AG09319 (cell line): ENCODE results near the gene TMTC2.
"Not testable (repeated sequence)": the region's sequence is repeated elsewhere in the genome, so short reads cannot be mapped to it uniquely, and the experiment has no call there.

Experiments used
- DNase-seq: peaks from one replicate; pipeline ENCODE4 v3.0.0-alpha.2; 2010; ENCODE audit warnings: low read depth; ENCODE audit errors: extremely low read depth
- TF ChIP-seq, protein P1 (sequence below): IDR thresholded peaks from 2 replicates; pipeline ENCODE4 v1.5.1; 2011; ENCODE audit warnings: low read depth, mild to moderate bottlenecking, inconsistent platforms, low read length, moderate library complexity

TMTC2 gene

DNA sequence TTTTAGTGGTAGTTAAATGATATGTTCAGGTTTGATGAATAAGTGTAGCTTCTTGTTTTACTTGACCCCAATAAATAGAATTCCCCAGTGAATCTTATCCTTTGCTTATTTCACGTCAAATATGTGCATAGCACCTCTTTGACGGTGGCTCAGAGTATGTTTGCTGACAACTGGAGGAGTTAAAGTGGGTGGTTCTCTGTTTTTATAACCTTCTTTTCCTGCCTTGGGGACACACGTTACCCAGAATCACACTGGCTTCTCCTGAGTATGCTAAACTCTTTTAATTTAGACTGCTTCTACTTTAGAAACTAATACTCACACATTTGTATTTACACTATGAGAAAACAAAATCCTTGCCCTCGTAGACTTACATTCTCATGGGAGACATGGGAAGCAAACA, 62.3 kb downstream of the TMTC2 start:
- DNase-seq = no peak
- TF ChIP-seq, protein P1, sequence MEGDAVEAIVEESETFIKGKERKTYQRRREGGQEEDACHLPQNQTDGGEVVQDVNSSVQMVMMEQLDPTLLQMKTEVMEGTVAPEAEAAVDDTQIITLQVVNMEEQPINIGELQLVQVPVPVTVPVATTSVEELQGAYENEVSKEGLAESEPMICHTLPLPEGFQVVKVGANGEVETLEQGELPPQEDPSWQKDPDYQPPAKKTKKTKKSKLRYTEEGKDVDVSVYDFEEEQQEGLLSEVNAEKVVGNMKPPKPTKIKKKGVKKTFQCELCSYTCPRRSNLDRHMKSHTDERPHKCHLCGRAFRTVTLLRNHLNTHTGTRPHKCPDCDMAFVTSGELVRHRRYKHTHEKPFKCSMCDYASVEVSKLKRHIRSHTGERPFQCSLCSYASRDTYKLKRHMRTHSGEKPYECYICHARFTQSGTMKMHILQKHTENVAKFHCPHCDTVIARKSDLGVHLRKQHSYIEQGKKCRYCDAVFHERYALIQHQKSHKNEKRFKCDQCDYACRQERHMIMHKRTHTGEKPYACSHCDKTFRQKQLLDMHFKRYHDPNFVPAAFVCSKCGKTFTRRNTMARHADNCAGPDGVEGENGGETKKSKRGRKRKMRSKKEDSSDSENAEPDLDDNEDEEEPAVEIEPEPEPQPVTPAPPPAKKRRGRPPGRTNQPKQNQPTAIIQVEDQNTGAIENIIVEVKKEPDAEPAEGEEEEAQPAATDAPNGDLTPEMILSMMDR = no peak

DNA sequence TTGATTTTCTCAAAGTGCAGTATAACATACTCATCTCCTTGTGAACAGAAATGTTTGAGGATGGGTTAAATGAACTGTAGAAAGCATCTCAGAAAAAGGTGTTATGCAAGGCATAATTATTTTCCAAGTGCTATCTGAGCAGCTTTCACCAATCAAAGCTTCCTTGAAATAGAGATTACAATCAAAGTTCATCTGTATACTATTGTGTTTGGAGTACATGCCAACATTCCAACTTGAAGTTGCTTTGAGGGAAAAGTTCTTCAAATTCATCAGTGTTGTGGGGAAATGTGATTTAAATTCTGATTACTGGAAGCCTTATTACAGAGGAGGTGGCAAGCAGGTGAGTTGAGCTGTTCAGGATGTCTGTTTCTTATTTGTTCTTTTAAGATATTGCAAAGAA, 68.2 kb downstream of the TMTC2 start:
- TF ChIP-seq, protein P1 = no peak
- no peak for DNase-seq

DNA sequence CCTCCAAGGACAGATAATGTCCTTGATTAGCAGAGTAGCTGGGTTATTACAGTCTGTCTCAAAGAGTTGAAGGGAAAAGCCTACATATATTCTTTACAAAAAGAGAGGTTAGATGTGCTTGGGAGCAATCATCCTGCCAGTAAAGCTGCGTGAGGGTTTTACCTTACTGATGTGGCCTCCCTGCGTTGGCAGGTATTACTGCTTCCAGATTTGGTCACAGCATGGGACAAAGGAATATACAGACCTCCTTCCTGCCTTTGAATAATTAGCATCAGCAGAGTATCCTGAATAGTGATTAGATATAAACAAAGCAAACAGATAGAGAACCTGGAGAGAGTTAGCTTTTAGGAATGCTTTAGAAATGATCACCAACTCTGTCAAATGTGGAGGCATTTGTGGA, 69.6 kb downstream of the TMTC2 start:
- DNase-seq = no peak
- TF ChIP-seq, protein P1 = no peak

DNA sequence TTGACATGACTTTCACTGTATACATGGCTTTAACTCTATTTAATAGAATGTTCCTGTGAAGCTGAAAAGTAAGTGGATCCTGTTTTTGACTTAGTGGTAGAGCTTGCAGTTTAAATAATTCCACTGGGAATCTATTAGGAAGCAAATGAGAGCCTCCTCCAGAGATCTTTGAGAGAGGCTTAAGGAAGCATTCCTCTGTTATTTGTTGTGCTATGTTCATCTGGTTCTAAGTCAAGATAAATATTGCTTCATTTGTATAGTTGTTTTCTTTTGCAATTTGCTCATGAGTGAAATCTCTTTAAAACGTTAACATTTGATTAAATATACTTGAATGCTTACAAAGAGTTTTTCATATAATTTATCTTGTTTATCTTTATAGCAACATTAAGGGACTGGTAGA, 70.4 kb downstream of the TMTC2 start:
- TF ChIP-seq, protein P1 = no peak
- DNase-seq = no peak

DNA sequence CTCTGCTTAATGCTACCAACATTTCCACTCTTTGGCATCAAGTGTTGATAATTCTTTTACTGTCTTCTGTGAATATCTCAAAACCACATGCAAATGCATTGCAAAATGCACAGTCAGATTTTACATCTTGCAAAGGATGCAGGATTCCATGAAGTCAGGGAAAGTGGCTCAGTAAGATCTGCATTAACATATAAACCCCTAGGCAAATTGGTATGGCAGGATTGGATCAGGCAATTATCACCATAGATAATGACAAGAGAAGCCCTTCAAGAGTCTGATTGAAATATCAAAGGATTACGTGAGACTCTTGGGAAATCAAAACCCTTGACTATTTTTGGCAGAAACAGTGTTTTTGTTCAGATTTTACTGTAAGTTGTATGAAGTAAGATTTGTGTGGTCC, 71.0 kb downstream of the TMTC2 start:
- TF ChIP-seq, protein P1 = no peak
- no peak for DNase-seq

DNA sequence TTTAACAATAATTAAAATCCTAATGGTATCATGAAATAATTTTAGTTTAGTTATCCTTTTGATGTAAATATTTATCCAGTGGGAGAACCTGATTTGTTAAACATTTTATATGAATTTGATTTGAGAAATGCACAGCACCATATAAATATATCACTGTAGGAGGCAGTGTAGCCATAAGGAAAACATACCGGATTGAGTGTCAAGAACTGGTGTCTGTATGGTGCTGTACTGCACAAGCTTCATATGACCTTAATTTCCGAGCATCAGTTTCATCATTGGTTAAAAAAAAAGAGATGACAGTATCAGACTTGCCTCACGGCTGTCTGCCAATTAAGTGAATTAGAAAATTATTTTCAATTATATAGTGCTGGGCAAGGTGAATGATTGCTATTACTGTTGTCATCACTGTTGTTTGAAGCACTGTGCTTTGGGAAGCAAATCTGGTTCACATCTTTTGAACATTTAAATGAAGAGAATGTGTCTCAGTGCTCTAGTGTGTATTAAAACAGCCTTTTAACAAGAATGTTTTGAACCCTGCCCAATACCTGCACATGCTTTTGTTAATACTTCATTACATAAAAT, 72.1 kb downstream of the TMTC2 start:
- TF ChIP-seq, protein P1 = no peak; the same call in 1 of the 2 replicates
- no peak for DNase-seq

DNA sequence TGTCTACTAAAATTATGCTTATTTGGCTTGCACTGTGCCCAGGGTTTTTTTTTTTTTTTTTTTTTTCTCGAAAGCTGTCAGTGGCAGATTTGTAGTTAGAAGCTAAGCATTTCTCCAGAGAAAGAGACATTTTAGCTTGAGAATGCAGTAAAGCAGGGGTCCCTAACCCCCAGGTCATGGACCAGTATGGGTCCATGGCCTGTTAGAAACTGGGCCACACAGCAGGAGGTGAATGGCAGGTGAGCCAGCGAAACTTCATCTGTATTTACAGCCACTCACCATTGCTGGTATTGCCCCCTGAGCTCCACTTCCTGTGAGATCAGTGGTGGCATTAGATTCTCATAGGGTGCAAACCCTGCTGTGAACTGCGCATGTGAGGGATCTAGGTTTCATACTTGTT, 73.7 kb downstream of the TMTC2 start:
- no peak for DNase-seq
- TF ChIP-seq, protein P1 = no peak

DNA sequence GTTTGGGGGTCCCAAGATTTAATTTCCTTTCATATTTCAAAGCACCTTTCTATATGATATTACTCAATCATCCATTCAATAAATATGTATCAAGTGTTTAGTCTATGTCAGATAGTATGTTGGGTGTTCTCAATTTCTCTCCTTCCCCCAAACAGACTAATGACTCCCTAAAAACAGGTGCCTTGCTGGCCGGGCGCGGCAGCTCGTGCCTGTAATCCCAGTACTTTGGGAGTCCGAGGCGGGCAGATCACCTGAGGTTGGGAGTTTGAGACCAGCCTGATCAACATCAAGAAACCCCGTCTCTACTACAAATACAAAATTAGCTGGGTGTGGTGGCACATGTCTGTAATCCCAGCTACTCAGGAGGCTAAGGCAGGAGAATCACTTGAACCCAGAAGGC, 78.5 kb downstream of the TMTC2 start:
- DNase-seq = not testable (repeated sequence)
